ENCODE results near the gene UACA. TPM values are rescaled to one million over a fixed set of nuclear protein-coding genes. Genes with fewer than 3 reads are reported as not detected.

The UACA gene
- total RNA-seq, 1 donor: 161 TPM

DNA sequence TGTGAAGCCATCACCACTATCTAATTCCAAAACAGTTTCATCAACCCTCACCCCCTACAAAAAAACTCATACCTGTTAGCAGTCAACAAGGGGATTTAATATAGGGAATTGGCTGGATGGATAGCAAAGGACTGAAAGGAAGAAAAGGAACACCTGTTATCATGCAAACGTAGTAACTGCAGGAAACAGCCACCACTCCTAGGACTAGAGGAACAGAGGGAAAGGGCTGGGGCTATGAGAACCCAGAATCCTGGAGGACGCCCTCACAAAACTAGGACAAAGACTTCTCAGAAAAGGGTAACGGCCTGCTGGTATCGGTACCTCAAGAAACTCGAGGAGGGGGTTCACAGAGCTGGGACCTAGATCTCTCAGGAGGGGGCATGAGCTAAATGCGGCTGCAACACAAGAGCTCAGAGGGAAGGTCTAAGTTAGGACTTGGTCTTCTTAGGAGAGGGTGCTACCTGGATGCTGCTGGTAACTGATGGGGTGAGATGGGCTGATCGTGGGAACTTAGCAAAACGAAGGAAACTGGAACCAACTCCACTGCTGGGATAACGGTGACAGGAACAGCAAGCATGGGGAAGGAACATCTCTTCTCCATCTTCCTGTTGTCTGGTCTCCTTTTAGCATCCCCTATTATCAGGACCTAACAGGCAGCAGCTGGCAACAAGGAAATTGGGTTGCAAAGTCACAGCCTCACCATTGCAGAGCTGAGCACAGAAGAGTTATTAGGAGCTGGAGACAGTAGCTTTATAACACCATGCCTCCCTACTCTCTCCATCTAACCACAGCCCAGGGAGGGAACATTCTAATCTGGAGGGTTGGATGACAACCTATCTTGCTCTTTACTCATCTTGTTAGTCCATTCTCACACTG is 147.7 kb downstream of the UACA start:
- H3K4me3 ChIP-seq (ENCODE audit: insufficient read depth, low read length): no peak overlapping the region
- no peak for DNase-seq (ENCODE audit: insufficient read length, low spot score, missing footprints)
- no peaks in the 10 kb centered on the region for H3K36me3 ChIP-seq (ENCODE audit: insufficient read depth, low read length)
- no peak overlapping the region for H3K4me2 ChIP-seq (ENCODE audit: insufficient read depth, low read length)
- H3K79me2 ChIP-seq (ENCODE audit: insufficient read depth, low read length): no peaks in the 10 kb centered on the region
- H2AFZ ChIP-seq (ENCODE audit: low read length): no peak overlapping the region
- H3K27me3 ChIP-seq (ENCODE audit: insufficient read depth, low read length): peaks cover 10% of the 10 kb centered on the region
- H3K9me3 ChIP-seq (ENCODE audit: low read depth, low read length): no peaks in the 10 kb centered on the region
- peaks cover 7% of the 10 kb centered on the region for H3K4me1 ChIP-seq (ENCODE audit: insufficient read depth, low read length)
- H4K20me1 ChIP-seq (ENCODE audit: insufficient read depth, low read length): no peaks in the 10 kb centered on the region
- TF ChIP-seq CTCF (IDR thresholded peaks at IDR 0.05; ENCODE audit: extremely low read depth, low read depth, low read length): no peak
- no peak overlapping the region for H3K27ac ChIP-seq (ENCODE audit: low read depth, low read length)

GRCh38 chr15:70614221-70614620 is 149.1 kb downstream of the UACA start:
- Histone ChIP-seq H3K4me3 (ENCODE audit: insufficient read depth, low read length) (no peak overlapping the region), H3K27ac (ENCODE audit: low read depth, low read length) (no peak overlapping the region), H2AFZ (ENCODE audit: low read length) (no peak overlapping the region), H3K79me2 (ENCODE audit: insufficient read depth, low read length) (no peaks in the 10 kb centered on the region), H3K36me3 (ENCODE audit: insufficient read depth, low read length) (no peaks in the 10 kb centered on the region), H3K27me3 (ENCODE audit: insufficient read depth, low read length) (peaks cover 10% of the 10 kb centered on the region), H3K9me3 (ENCODE audit: low read depth, low read length) (no peaks in the 10 kb centered on the region), H4K20me1 (ENCODE audit: insufficient read depth, low read length) (no peaks in the 10 kb centered on the region), H3K4me2 (ENCODE audit: insufficient read depth, low read length) (no peak overlapping the region), H3K4me1 (ENCODE audit: insufficient read depth, low read length) (peaks cover 7% of the 10 kb centered on the region)
- TF ChIP-seq CTCF (IDR thresholded peaks at IDR 0.05; ENCODE audit: extremely low read depth, low read depth, low read length): no peak
- DNase-seq (ENCODE audit: insufficient read length, low spot score, missing footprints): no peak

DNA sequence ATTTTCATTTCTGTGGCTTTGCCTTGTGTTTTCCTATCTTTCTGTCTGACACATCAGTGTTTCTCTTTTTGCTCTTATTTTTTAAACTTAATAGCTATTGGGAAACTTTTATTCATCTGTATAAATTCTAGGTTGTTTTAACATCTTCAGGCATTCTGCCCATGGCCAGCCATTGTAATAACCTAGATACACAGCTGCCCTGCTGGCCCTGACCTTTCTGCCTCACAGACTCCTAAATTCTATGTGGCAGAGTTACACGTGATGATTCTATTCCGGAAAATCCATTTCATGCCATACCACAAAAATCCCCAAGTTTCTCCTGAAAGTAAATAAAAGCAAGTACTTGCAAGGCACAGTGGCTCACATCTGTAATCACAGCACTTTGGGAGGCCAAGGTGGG is 150.1 kb downstream of the UACA start:
- TF ChIP-seq CTCF (IDR thresholded peaks at IDR 0.05; ENCODE audit: extremely low read depth, low read depth, low read length): no peak
- no peaks in the 10 kb centered on the region for H3K9me3 ChIP-seq (ENCODE audit: low read depth, low read length)
- no peak for DNase-seq (ENCODE audit: insufficient read length, low spot score, missing footprints)
- H2AFZ ChIP-seq (ENCODE audit: low read length): no peak overlapping the region
- H3K27me3 ChIP-seq (ENCODE audit: insufficient read depth, low read length): peaks cover 10% of the 10 kb centered on the region
- H3K4me1 ChIP-seq (ENCODE audit: insufficient read depth, low read length): peaks cover 7% of the 10 kb centered on the region
- no peaks in the 10 kb centered on the region for H3K79me2 ChIP-seq (ENCODE audit: insufficient read depth, low read length)
- no peaks in the 10 kb centered on the region for H3K36me3 ChIP-seq (ENCODE audit: insufficient read depth, low read length)
- H3K4me3 ChIP-seq (ENCODE audit: insufficient read depth, low read length): no peak overlapping the region
- H3K4me2 ChIP-seq (ENCODE audit: insufficient read depth, low read length): no peak overlapping the region
- H4K20me1 ChIP-seq (ENCODE audit: insufficient read depth, low read length): no peaks in the 10 kb centered on the region
- no peak overlapping the region for H3K27ac ChIP-seq (ENCODE audit: low read depth, low read length)

GRCh38 chr15:70611286-70611685 is 152.1 kb downstream of the UACA start:
- no peaks in the 10 kb centered on the region for H3K36me3 ChIP-seq (ENCODE audit: insufficient read depth, low read length)
- H3K4me2 ChIP-seq (ENCODE audit: insufficient read depth, low read length): no peak overlapping the region
- H2AFZ ChIP-seq (ENCODE audit: low read length): no peak overlapping the region
- no peak for DNase-seq (ENCODE audit: insufficient read length, low spot score, missing footprints)
- no peaks in the 10 kb centered on the region for H3K79me2 ChIP-seq (ENCODE audit: insufficient read depth, low read length)
- H3K27me3 ChIP-seq (ENCODE audit: insufficient read depth, low read length): peaks cover 15% of the 10 kb centered on the region
- H3K9me3 ChIP-seq (ENCODE audit: low read depth, low read length): no peaks in the 10 kb centered on the region
- no peak overlapping the region for H3K4me3 ChIP-seq (ENCODE audit: insufficient read depth, low read length)
- H3K27ac ChIP-seq (ENCODE audit: low read depth, low read length): no peak overlapping the region
- no peaks in the 10 kb centered on the region for H4K20me1 ChIP-seq (ENCODE audit: insufficient read depth, low read length)
- TF ChIP-seq CTCF (IDR thresholded peaks at IDR 0.05; ENCODE audit: extremely low read depth, low read depth, low read length): no peak
- peaks cover 7% of the 10 kb centered on the region for H3K4me1 ChIP-seq (ENCODE audit: insufficient read depth, low read length)
